GM18520 (cell line): ENCODE results near the gene IRF5.

Experiments used
- ATAC-seq: cut with Tn5 transposase; IDR thresholded peaks from one replicate; pipeline ENCODE4 v1.9.1; 2021; ENCODE audit not compliant: unreplicated experiment

Gene IRF5

DNA sequence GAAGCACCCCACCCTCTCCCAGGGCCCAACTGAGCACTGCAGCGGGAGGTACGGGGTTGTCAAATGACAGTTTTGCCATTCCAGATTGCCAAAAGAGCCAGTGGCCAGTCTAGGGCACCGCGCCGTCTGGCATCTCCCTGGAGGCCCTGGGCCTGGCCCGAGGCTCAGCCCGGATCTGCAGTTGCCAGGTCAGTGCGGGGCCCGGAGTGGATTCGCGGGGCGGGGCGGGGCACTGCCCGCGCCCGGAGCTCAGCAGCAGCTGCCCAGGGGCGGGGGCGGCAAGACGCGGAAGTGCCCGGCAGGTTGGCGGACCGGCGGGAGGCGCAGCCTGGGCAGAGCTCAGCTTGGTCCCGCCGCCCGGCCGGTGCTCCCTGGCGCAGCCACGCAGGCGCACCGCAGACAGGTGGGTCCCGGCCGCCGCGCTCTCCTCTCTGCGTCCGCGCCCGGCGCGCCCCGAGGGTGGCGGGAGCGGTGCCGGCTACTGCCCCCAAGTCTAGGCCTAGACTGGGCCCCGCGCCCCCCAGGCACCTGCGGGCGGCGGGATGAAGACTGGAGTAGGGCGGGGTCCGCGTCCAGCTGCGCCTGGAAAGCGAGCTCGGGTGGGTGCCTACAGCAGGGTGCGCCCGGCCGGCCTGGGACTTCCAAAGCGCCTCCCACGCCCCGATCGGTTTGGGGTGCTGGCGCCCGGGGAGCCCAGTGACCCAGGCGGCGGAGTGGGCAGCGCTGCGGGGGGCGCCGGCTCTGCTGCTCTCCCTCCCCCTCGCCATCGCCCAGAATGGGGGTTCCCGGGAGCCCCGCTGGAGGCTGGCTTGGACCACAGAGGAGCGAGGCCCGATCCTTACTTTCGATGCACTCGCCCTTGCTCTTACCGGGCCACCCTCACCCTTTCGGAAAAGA, at the start of gene IRF5:
Gene IRF5, plus strand, starts transcription at position 281 of the 897 bp plus-strand sequence. CDS start 4,155 bp downstream, outside the sequence.
- peak; percentile 25 for ATAC-seq

DNA sequence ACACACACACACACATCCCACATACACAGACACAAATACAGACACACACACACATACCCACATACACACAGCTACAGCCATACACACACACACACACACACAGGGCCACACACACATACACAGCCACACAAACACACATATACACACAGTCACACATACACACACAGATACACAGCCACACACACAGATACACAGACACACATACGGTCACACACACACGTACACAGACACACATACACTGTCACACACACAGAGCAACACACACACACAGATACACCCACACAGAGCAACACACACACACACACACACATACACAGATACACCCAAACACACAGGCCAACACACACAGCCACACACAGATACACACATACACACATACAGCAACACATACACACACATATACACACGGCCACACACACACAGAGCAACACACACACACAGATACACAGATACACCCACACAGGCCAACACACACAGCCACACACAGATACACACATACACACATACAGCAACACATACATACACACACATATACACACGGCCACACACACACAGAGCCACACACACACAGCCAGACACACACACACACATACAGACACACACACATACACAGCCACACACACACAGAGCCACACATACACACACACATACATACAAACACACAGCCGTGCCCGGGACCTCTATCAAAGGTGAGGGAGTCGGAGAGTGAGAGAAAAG, 49.5 kb upstream of the IRF5 start:
- no peak for ATAC-seq

DNA sequence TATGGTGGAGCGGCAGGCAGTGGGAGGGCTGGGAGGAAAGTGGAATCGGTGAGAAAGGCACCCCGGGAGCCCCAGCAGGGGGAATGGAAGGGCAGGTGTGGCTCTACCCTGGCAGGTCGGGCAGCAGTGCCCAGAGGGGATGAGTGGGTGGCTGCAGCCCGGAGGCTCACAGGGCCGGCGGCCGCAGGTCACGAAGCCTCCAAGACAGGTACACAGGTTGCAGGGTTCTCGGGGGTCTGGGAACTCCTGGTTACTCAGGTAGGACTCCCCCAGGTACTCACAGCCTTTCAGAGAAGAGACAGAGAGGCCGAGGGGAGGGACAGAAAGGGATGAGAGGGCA, 49.0 kb upstream of the IRF5 start:
- ATAC-seq = no peak

DNA sequence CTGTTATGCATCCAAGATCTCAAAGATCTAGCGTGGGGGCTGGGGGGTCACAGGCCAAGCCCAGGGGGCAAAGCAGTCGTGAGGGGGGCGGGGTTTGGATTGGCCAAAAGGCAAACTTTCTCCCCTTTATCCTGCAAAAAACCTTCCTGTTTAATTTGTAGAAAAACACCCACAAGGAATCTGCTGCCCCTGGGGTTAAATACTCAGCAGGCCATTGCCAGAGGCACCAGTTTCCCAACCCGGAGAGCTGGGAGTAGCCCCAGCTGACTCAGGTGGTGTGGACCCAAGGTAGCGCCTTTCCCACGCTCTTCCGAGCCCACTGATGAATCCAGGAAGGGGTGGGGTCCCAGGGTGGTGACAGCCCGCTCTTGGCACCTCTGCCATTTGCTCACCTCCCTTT, 48.6 kb upstream of the IRF5 start:
- ATAC-seq = no peak

DNA sequence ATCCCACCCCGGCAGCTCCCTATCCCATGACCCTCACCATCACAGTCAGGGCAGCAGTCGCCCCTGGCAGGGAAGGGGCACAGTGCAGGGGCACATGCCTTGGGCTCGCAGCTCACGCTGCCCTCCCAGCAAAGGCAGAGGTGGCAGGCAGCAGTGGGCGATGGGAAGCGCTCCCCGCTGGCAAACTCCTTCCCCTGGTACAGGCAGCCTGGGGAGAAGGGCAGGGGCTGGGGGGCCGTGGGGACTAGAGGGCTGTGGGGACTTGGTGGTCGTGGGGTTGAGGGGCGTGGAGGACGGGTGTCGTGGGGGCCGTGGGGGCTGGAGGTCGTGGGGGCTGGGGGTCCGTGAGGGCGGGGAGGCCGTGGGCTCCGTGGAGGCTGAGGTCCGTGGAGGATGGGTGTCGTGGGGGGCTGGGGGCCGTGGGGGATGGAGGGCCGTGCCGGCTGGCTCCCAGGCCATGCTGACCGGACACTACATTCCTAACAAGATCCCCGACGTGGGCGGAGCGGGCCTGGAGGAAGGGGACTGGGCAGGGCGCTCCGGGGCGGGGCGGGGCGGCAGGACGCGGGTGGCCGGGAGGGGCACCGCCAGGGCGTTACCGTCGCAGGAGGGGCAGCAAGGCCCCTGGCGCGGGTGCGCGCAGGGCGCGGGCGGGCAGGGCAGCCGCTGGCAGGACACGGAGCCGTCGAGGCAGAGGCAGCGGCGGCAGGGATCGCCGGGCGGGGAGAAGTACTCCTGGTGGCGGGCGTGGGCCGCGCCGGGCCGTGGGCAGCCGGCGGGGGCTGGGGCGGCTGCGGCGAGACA, 47.2 kb upstream of the IRF5 start:
- ATAC-seq = no peak

DNA sequence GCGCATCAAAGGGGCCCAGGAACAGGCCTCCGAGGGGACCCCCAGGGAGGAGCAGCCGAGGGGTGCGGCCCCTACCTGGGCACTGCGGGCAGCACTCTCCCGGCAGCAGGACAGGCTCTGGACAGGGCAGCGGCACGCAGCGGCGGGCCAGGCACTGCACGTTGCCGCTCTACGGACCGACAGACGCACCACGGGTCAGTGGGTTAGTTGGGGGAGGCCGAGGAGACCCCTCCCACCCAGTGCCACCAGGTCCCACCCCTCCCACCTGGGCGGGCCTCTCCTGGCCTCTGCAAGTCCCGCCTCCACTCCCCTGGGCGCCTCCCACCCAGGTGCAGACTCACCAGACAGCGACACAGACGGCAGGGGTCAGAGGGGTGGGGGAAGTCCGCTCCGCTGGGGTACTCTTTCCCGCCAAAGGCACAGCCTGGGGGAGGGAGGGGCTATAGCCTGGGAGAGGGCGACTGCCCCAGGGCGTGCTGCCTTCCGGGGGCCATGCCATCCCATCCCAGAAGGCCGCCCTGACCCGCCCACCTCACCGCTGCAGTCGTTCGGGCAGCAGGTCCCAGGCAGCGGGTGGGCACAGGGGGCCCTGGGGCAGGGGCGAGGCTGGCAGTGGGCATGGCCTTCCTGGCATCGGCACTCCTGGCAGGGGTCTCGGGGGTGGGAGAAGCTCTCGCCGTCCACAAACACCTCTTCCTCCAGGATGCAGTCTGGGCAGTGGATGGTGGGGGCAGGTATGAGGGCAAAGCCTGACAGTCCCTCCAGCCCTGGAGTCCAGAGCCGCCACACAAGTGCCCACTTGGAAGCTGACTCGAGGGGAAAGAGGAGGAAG, 46.4 kb upstream of the IRF5 start:
- ATAC-seq = no peak

GRCh38 chr7:128891942-128892269, 45.8 kb upstream of the IRF5 start:
- no peak for ATAC-seq

GRCh38 chr7:128892521-128893250, 45.0 kb upstream of the IRF5 start:
- no peak for ATAC-seq

GRCh38 chr7:128893251-128894100, 44.3 kb upstream of the IRF5 start:
- no peak for ATAC-seq

DNA sequence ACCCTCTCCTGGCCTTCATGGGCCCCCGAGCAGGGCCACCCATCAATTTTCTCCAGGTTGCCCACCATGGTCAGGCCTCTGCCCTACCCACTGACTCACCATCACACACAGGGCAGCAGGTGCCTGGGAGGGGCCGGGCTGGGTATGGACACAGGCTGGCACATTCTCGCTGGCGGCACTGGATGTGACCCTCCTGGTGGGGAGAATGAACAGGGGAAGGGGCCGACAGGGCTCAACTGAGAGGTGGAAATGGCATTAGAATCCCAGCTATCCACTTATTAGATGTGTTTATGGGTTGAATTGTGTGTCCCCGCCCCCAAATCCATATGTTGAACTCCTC, 43.7 kb upstream of the IRF5 start:
- no peak for ATAC-seq

GRCh38 chr7:128895320-128895719, 42.4 kb upstream of the IRF5 start:
- no peak for ATAC-seq

- ATAC-seq = no peak
Measured at GRCh38 chr7:128899392-128899791, 38.3 kb upstream of the IRF5 start.

- ATAC-seq = no peak
Measured at GRCh38 chr7:128900237-128900636, 37.5 kb upstream of the IRF5 start.

- ATAC-seq = no peak
Measured at GRCh38 chr7:128902761-128903585, 34.8 kb upstream of the IRF5 start.

- ATAC-seq = no peak
Measured at GRCh38 chr7:128903621-128904361, 33.9 kb upstream of the IRF5 start.

GRCh38 chr7:128904381-128905197, 33.1 kb upstream of the IRF5 start:
- ATAC-seq = no peak
